CD1c-positive myeloid dendritic cell (primary cell): ENCODE measurements around the gene KCNQ1.

Experiments
- DNase-seq: peaks from one replicate; pipeline ENCODE4 v3.0.0-alpha.2; 2016; ENCODE audit errors: extremely low spot score

Gene KCNQ1

DNA sequence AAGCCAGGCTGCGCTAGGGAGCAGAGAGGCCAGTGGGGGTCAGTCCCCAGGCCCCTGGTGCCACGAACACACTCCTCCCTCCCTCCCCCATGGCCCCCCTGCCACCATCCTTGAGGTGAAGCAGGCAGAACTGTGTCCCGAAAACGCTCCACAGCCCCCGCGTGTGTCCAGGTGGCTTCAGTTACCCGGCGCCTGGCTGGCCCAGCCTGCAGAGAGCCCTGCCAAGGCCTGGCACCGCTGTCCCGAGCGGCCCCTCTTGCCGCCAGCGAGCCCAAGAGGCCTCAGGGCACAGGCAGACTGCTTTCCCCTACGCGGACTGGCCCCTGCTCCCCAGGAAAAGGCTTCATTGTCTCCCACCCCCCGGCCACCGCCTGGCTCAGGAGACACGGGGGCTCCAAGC, 413.1 kb downstream of the KCNQ1 start:
- no peak for DNase-seq

DNA sequence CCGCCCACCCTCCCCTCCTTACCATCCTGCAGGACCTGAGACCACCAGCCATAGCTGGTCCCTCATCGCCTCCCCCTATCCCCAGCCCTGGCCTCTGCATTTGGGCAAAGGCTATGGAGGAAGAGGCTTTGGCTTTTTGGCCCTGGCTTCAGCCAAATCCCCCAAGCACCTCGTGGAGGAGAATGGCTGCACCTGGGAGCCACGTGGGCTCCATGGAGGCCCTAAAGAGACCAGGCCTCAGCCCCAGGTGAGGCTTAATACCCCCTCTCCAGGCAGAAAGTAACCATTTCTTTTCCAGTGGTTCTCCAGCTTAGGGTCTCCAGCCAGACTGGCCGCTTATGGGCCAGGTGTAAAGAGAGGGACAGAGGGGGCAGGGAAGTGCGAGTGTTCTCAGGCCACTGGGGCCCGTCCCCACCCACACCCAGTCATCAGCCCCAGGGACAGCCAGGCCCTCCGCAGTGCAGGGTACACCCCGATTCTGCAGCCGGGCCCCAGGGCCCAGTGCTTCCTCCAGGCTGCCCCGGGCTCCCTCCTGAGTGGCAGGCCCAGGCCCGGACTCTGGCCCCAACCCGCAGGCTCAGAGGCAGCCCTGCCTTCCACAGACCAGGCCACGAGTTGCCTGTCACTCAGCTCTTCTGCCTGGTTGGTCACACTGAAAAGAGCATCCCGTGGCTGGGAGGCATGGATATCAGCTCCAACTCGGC, 414.3 kb downstream of the KCNQ1 start:
- DNase-seq: no peak

DNA sequence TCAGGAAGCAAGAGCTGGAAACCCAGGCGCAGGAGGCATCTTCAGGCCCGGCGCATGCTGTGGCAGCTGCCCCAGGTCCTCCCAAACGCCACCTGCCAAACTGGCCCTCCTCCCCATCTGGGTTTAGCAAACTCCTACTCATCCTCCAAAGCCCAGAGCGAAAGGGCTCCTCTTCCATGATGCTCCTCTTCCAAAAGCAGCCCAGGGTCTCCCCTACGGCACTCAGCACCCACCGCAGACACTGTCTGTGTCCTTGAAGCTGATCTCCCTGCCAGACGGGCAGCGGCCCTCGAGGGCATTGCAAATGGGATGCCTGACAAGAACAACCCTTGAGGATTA, 414.9 kb downstream of the KCNQ1 start:
- no peak for DNase-seq

DNA sequence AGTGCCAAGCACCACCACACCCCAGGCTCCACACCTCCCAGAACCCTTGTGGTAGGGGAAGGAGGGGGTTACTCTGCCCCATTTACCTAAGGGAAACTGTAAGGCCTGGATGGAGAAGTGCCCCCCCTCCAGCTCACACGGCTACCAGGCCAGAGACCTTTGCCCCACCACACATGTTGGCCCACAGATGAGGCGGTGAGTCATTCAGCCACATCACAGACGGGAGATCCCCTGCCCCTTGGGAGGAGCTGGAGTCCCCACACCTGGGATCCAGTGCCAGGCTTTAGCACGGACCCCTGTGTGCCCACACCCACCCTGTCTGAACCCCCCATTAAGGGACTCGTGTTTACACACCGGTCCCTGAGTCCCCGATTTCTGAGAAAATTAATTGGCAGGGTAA, 415.8 kb downstream of the KCNQ1 start:
- DNase-seq: peak; percentile 46

DNA sequence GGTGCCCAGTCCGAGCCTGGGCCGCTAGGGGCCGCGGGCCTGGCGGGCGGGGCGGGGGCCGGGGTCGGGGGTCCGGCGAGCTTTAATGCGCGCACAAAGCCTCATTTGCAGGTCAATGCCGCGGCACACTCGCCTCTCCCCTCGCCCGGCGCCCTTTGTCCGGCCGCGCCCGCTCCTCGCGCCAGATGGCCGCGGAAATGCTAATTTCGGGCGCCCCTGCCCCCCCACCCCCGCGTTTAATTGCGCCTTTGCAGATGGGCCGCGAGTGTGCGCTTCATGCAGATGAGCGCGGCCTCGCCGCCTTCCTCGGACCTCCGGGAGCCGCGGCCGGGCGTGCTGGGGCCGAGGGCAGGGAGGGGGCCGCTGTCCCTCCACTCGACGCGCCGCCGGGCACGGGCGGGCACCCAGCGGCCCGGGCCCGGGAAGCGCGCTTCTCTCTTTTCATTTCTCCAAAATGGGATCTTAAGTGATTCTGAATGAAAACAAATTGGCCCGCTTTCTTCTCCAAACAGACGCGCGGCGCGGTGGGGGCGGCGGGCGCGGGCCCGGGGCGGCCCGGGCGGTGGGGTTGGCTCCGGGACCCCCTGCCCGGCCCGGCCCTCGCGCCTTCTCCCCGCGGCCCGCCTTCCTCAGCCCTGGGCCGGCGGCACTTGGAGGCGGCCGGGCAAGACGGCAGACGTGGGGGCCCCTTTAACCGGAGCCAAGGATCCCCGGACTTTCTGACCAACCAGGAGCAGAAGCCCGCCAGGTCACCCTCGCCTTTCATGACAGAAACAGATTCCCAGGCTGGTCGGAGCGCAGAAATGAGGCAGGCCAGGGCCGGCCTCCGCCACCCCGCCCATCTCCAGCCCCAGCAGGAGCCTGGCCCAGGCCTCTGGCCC, 417.8 kb downstream of the KCNQ1 start:
- DNase-seq: peak; percentile 34

DNA sequence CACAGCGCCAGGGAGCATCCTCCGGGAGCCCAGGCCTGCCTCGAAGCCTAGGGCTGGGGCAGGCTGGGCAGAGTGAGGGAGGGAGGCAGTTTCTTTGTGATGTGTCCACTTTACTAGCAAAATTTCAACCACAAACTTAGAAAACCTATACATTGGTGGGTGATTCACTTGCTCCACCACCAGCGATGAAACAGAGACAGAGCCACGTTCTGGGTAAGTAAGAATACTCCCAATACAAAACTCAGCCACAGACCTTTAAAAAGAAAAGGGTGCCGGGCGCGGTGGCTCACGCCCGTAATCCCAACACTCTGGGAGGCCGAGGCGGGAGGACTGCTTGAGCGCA, 418.4 kb downstream of the KCNQ1 start:
- DNase-seq: no peak

DNA sequence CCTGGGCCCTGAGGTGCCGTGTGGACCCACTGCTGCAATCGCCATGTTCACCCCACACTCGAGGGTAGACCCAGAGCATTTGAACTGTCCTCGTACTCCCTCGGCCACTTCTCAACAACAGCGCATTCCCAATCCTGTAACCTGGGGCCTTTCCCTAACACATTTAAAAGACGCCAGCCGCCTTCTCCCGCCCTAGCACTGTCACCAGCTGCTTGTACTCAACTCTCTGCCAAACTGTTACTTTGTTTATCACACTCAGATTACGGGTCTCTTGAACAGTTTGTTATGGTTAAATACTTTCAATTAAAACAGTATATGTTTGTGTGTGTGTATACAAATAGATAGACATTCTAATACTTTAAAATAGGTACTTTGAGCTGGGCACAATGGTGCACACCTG, 420.1 kb downstream of the KCNQ1 start:
- DNase-seq: no peak

DNA sequence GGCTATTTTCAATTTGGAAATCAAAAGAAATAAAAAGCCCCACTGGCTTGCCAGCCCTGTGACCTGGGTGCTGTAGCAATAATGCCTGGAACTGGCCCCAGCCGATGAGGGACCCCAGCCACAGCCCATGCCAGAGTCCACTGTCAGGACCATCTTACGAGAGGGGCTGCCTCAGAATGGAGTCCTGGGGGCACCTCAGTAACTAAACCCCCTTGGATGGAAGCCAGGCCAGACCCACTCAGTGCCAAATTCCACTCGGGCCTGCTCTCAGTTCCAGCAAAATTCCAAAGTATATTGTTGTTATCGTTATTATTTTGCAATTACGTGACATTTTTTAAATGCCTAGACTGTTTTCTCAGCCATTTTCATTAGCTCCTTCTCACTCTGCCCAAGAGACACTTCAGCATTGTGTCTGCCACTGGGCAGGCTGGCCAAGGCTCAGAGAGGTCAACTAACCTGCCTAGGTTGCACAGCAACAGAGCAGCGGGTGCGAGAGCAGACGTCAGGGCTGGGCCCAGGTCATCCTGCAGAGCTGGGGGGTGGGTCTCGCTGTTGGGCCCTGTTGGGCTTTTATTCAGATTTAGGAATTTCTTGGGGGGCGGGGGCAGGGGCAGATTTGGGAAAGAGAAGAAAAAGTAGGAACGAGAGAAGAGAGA, 421.2 kb downstream of the KCNQ1 start:
- no peak for DNase-seq

DNA sequence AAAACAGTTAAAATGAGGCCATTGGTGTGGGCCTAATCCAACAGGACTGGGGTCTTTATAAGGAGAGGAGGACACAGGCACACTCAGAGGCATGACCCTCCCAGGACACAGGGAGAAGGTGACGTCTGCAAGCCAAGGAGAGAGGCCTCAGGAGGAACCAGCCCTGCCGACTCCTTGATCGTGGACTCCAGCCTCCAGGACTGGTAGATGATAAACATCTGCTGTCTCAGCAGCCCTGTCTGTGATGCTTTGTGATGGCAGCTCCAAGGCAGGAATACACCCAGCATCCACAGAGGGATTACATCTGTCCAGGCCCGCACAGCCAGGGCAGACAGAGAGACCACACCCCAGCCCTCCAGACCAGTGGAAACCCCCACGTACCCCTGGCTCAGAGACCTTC, 422.3 kb downstream of the KCNQ1 start:
- DNase-seq: no peak

DNA sequence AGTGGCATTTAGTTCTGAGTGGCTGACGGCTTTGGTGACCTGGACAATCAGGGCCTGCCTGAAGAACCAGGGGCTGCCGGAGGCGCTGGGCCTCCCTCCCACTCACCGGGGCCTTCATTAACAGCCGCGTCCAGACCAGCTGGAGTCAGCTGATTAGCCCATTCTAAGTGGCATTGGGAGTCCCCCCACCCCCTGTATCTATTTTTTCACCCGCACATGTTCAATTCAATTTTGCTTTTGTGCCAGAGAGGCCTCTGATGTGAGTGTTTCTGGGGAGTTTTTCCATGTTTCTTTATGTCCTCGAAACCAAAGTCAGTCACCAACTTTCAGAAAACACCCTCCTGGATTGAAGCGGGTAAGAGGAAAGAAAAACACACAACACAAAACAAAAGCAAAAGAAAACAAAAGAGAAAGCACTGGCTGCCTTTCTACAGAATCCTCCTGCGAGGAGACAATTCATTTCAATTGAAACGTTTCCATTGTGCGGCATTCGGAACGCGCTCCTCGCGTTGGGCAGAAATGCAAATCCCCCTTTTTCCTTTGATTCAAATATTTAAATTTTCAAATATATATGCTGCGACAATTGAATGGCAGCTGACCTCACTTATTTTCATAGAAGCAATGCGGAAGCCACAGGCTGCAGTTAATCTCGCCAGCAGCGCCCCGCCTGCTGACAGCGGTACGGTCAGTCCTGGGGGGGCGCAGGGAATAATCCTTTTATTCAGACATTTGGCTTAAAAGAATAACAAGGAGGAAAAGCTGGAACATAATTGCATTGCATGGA, 423.1 kb downstream of the KCNQ1 start:
- no peak for DNase-seq

DNA sequence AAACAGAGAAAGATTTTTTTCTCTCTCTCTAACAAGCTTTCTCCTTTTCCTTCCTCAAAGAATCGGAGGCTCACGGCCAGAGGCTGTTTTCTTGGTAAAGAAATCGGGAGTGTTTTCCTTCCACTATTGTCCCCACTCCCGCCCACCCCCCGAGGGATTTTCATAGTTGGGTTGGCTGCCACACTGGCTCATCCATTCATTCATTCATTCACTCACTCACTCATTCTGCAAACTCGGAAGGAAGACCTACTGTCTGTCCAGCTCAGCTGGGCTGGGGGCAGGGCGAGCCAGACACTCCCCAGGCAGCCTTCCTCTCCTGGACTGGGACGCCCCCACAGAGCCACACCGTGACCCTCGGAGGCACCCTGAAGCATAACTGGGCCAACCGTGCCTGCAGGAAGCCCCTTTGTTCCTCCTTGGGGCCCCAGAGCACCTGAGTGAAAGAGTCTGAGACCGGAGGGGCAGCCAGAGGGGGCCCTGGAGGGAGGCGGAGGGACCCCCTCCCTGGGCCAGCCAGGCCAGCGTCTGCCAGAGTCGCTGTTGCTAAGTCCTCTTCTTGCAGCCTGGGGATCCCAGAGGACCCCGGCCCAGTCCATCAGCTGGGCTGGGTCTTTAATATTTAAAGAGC, 423.8 kb downstream of the KCNQ1 start:
- peak; percentile 5 for DNase-seq

DNA sequence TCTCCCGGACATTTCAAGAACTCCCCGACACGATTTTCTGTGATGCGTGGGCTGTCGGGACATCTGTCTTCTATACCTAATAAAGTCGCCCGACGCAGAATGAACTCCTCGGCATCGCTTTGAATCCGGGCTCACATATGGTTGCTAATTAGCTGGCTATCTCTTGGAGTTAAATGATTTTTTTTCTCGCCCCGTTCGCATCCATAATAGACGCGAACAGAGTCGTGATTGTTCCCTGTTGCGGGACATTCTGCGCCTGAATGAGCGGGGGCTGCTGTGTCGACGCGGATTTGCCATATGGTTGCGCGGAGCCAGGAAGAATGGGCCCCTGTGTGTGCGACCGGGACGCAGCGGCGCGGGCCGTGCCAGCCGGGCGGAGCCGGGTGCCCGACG, 424.3 kb downstream of the KCNQ1 start:
- no peak for DNase-seq

DNA sequence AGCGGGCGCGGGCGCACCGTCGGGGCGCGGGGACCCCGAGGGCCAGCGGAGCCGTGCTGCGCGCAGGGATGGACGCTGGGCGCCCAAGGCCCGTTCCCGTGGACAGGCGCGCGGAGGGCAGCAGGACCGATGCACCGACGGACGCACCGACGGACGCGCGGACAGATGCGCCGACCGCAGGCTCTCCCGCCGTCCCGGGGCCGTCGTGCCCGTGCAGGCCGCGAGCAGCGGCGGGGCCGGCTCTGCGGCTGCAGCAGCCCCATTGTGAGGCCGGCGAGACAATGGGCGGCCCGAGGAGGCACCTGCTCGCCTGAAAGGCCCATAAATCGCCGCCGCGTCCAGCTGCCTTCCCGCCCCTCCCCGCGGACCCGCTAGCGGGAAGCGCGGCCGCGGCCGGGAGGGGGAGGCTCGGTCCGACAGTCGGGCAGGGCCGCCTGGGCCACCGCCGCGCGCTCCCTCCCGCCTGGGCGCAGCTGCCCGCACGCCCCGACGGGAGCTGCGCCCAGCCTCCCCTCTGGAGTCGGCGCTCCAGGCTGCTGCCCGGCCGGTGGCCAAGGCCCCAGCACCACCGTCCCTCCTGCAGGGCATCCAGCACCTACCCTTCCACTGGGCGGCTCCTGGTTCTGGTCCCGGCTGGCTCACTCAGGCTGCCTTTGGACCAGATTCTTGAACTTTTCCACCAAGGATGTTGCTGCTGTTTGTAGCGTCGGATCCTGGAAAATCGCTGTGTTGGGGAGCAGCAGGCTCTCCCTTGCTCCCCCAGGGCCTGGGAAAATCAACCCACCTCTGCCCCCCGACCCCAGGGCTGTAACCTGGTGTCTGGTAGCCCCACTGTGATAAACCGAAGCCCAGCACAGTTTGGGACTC, 425.0 kb downstream of the KCNQ1 start:
- DNase-seq: no peak

DNA sequence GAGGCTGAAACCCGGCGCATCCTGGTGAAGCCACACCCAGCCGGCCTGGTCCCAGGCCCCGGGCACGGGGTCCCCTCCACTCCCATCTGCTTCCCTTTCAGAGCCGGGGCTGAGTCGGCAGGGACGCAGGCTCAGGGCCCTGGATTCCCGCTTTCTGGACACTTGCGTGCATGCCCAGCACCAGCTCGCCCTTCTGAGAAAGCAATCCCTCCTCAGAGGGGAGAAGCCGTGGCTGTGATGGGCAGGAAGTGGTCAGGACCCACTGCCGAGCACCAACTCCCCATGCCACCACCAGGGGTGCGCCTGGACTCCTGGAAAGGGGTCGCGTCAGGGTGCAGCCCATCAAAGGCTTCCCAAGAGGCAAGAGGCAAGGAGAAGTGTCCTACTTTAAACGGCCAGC, 425.7 kb downstream of the KCNQ1 start:
- DNase-seq: no peak

DNA sequence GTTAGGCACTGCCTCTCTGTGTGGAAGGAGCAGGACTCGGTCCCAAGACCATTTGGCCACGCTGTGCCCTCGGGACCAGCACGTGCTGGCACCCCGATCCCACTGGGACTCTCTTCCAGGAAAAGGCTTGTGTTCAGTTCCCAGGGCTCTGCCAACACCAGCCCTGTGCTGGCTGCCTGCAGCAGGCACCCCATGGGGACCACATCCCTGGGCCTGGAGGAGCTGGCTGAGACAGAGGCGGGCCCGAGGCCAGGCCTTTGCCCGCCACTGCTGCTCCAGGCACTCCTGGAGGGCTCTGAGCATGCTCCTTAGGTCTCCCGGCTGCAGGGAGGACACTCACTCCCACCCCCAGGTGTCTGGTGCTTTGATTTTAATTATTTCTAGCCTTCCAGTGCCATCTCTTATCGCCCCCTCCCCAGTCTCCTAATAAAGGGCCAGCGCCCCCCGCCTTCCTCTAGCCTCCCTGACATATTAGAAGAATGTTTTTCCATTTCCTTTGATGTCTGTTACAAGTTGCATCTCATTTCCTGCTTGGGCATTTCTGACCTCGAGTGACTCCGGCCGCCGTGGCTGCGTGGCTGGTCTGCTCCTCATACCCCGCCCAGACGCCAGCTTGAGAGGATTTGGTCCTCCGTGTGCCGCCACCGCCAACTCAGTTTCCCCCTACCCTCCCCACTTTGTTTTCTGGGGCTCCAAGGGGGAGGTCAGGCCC, 426.3 kb downstream of the KCNQ1 start:
- no peak for DNase-seq

DNA sequence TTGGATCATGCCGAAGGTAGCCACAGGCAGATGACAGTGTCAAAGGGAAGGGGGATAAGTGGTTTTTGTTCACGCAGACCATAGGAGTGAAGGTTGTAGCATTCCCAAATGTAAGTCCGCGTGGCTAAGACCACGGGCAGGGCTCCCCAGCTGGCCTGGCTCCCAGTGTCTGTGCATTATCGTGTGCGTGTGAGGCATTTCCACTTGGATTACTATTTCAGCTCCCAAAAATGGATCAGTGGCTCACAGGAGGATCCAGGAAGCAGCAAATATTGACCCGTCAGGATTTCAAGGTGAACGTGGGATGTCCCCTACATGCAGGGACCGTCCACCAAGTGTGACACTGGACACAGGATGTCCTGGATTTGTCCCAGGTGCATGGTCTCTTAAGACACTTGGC, 430.2 kb downstream of the KCNQ1 start:
- no peak for DNase-seq

DNA sequence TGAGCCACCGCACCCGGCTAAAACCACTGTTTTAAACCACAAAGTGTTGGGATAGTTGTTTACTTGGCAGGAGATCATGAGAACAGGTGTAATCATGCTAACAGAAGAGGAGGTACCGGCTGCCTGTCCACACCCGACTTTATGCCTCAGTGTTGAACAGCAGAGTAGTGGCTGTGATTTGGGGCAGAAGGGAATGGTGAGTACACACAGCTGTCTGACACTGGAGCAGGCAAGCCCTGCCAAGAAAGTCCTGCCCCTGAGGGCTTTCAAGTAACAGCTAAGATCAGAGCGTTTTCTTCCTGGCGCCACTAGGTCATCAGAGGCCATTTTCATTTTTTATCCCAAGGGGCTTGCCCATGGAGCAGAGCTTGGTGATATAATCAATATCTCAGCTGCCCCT, 432.7 kb downstream of the KCNQ1 start:
- no peak for DNase-seq

DNA sequence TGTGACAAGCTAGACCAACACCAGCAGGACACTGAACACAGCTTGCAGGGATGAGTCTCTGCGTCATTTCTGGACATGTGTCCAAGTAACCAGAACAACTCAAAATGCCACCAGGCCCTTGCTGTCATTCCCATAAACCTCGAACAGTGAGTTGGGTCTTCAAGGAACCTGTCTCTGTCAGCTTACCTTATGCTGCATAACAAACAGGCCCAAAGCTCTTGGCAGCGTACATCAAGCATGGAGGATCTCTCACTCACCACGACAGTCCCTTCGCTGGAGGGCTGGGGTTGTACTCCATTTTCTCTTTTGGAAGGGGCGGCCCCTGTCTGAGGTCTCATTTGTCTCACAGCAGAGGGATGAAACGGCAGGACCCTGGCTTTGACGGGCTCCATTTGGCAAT, 434.0 kb downstream of the KCNQ1 start:
- no peak for DNase-seq

DNA sequence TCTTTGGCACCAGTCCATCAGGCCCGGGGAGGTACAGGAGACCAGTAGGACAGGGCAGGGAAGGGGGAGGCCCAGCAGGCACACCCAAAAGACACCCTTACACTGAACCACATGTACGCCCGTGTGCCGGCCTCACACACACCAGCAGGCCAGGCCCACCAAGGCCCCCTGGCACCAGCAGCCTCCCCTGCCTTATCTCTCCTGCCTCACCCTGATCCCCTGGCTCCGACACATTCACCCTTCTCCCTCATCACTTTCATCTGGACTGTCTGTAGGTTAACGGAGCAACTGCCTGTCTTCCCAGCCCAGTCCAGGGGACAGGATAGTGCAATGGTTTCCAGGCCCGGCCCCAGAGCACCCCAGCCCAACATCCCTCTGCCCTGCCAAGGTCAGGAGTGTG, 435.8 kb downstream of the KCNQ1 start:
- DNase-seq: no peak
